GM23338 (cell line): ENCODE data around the gene DLG5. TPM values are rescaled to one million over a fixed set of nuclear protein-coding genes. Genes with fewer than 3 reads are reported as not detected.

Source experiments
- ATAC-seq: fragments of 200-7000 bp; cut with Tn5 transposase; 3 replicates; pipeline ENCODE4 v1.9.1; 2020
- DNase-seq: peaks from one replicate; pipeline ENCODE4 v3.0.0-alpha.2; 2015; ENCODE audit warnings: low spot score
- H2AFZ ChIP-seq: fragments of 200-600 bp; sonication (generic); 2 replicates; pipeline ENCODE4 v1.8.0; 2016; ENCODE audit warnings: antibody characterized with exemption, mild to moderate bottlenecking, moderate library complexity
- H3F3A ChIP-seq: fragments of 200-600 bp; sonication (generic); replicated peaks from 2 replicates; pipeline ENCODE4 v1.8.0; 2017; ENCODE audit warnings: antibody characterized with exemption, mixed run types, low read depth
- H3K27ac ChIP-seq: fragments of 200-600 bp; sonication (generic); 2 replicates; pipeline ENCODE4 v1.6.1; 2016; ENCODE audit warnings: low read depth
- H3K27me3 ChIP-seq: fragments of 200-600 bp; sonication (generic); 2 replicates; pipeline ENCODE4 v1.8.0; 2016; ENCODE audit warnings: mild to moderate bottlenecking, mixed run types, moderate library complexity; ENCODE audit not compliant: insufficient read depth
- H3K36me3 ChIP-seq: fragments of 200-600 bp; sonication (generic); 2 replicates; pipeline ENCODE4 v1.8.0; 2016; ENCODE audit warnings: mild to moderate bottlenecking; ENCODE audit not compliant: insufficient read depth
- H3K4me1 ChIP-seq: fragments of 200-600 bp; sonication (generic); 2 replicates; pipeline ENCODE4 v1.8.0; 2016; ENCODE audit warnings: mild to moderate bottlenecking, moderate library complexity; ENCODE audit not compliant: insufficient read depth
- H3K4me2 ChIP-seq: fragments of 200-600 bp; sonication (generic); 2 replicates; pipeline ENCODE4 v1.7.1; 2017; ENCODE audit warnings: mixed run types
- H3K4me3 ChIP-seq: fragments of 200-600 bp; sonication (generic); 2 replicates; pipeline ENCODE4 v1.6.1; 2016; ENCODE audit warnings: mixed run types
- H3K79me2 ChIP-seq: fragments of 200-600 bp; sonication (generic); replicated peaks from 2 replicates; pipeline ENCODE4 v1.8.0; 2017; ENCODE audit warnings: mild to moderate bottlenecking; ENCODE audit not compliant: insufficient read depth
- H3K9me2 ChIP-seq: fragments of 200-600 bp; sonication (generic); 2 replicates; pipeline ENCODE4 v1.8.0; 2017; ENCODE audit not compliant: insufficient read depth
- H4K20me1 ChIP-seq: fragments of 200-600 bp; sonication (generic); replicated peaks from 2 replicates; pipeline ENCODE4 v1.8.0; 2017; ENCODE audit warnings: mild to moderate bottlenecking; ENCODE audit not compliant: insufficient read depth
- H3K27ac Mint-ChIP-seq: 2 replicates; pipeline ENCODE4 v1.8.0; 2020; ENCODE audit warnings: inconsistent platforms, mild to moderate bottlenecking, moderate library complexity, mixed read lengths
- H3K27me3 Mint-ChIP-seq: 3 replicates; pipeline ENCODE4 v1.8.0; 2022; ENCODE audit warnings: low read depth, mild to moderate bottlenecking, moderate library complexity, mixed read lengths, inconsistent platforms; ENCODE audit not compliant: insufficient read depth, poor library complexity
- H3K36me3 Mint-ChIP-seq: 3 replicates; pipeline ENCODE4 v1.8.0; 2021; ENCODE audit warnings: low read depth, mild to moderate bottlenecking, inconsistent platforms, moderate library complexity, mixed read lengths
- H3K4me1 Mint-ChIP-seq: 3 replicates; pipeline ENCODE4 v1.8.0; 2020; ENCODE audit warnings: mild to moderate bottlenecking, inconsistent platforms, mixed read lengths
- H3K4me3 Mint-ChIP-seq: 3 replicates; pipeline ENCODE4 v1.8.0; 2021; ENCODE audit warnings: moderate library complexity, mild to moderate bottlenecking, inconsistent platforms, mixed read lengths
- H3K9me3 Mint-ChIP-seq: 3 replicates; pipeline ENCODE4 v1.8.0; 2020; ENCODE audit warnings: moderate library complexity, mild to moderate bottlenecking, inconsistent platforms, mixed read lengths
- CREB1 ChIP-seq: fragments of 250-450 bp; sonication (Bioruptor Pico); IDR thresholded peaks from 2 replicates; pipeline ENCODE4 v1.5.0; 2020; ENCODE audit warnings: low read depth, mild to moderate bottlenecking, moderate library complexity
- EZH2 ChIP-seq: fragments of 200-600 bp; sonication (generic); IDR thresholded peaks from one replicate; pipeline ENCODE4 v1.8.0; 2017; ENCODE audit warnings: antibody characterized with exemption, mild to moderate bottlenecking, low read depth; ENCODE audit not compliant: unreplicated experiment
- EZH2phosphoT487 ChIP-seq: fragments of 200-600 bp; sonication (generic); IDR thresholded peaks from one replicate; pipeline ENCODE4 v1.8.1; 2018; ENCODE audit warnings: antibody characterized with exemption; ENCODE audit not compliant: unreplicated experiment
- JUNB ChIP-seq: IDR thresholded peaks from one replicate; pipeline ENCODE4 v1.6.1; 2016; ENCODE audit warnings: antibody characterized with exemption; ENCODE audit not compliant: unreplicated experiment
- NANOG ChIP-seq: IDR thresholded peaks from 2 replicates; pipeline ENCODE4 v1.6.1; 2016; ENCODE audit warnings: antibody characterized with exemption, borderline replicate concordance
- POLR2AphosphoS5 ChIP-seq: IDR thresholded peaks from 2 replicates; pipeline ENCODE4 v1.6.1; 2016; ENCODE audit warnings: antibody characterized with exemption, low read depth
- STAT1 ChIP-seq: IDR thresholded peaks from one replicate; pipeline ENCODE4 v1.6.1; 2016; ENCODE audit warnings: antibody characterized with exemption; ENCODE audit not compliant: unreplicated experiment
- ZNF114 ChIP-seq: fragments of 250-450 bp; sonication (Bioruptor Pico); IDR thresholded peaks from 2 replicates; pipeline ENCODE4 v1.5.0; 2020; ENCODE audit warnings: mild to moderate bottlenecking, moderate library complexity
- ZNF331 ChIP-seq: fragments of 250-450 bp; sonication (Bioruptor Pico); IDR thresholded peaks from 2 replicates; pipeline ENCODE4 v1.5.0; 2020; ENCODE audit warnings: low read depth, mild to moderate bottlenecking, moderate library complexity
- polyA plus RNA-seq: library from polyadenylated mRNA; unstranded; fragments of >200 nt; fragmentation: Nextera tagmentation; extraction: Ambion mirVana; gene quantifications from 2 replicates; pipeline ENCODE4 v1.2.1, GENCODE V29; 2016
- total RNA-seq: library from RNA; depleted of rRNA; stranded (reverse); fragments of >200 nt; shearing (Covaris generic); gene quantifications from 2 replicates; pipeline ENCODE4 v1.2.3, GENCODE V29; 2014
- TF ChIP-seq, protein P1 (sequence below): fragments of 250-450 bp; sonication (Bioruptor Pico); IDR thresholded peaks from 2 replicates; pipeline ENCODE4 v1.5.0; 2020; ENCODE audit warnings: mild to moderate bottlenecking, moderate library complexity
- TF ChIP-seq, protein P2 (sequence below): IDR thresholded peaks from one replicate; pipeline ENCODE4 v1.6.1; 2018; ENCODE audit warnings: antibody characterized with exemption; ENCODE audit not compliant: unreplicated experiment
- TF ChIP-seq, protein P3 (sequence below), 2 experiments: fragments of 200-600 bp in 1 of 2; sonication (generic) in 1 of 2; conservative IDR thresholded peaks; 2 replicates each; pipeline versions ENCODE4 v1.5.1 to v1.6.1; 2016 to 2017; ENCODE audit warnings: antibody characterized with exemption in 2 of 2, low read depth in 2 of 2, mild to moderate bottlenecking in 2 of 2, moderate library complexity in 1 of 2
- TF ChIP-seq, protein P4 (sequence below): IDR thresholded peaks from 2 replicates; pipeline ENCODE4 v1.6.1; 2016; ENCODE audit warnings: antibody characterized with exemption

The DLG5 gene
- total and polyA plus RNA-seq, 2 experiments from 2014 or later = 7.4 to 66.6 TPM

DNA sequence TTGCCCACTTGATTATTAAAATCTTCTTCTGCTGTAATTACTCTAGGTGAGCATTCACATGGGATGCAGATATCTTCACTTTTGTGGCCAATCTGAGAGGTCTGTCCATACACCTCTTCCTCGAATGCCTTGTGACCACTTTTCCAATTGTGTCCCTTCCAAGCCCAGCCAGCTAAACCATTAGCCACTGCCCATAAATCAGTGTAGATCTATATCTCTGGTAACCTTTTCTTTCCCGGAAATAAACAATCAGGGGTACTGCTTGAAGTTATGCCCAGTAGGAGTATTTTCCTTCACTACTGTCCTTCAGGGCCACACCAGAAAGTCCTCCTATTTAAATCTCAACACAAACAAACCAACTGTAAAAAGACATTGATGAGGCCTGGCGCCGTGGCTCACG lies 184.4 kb downstream of the DLG5 start:
- H3K27me3 Mint-ChIP-seq = peaks cover 2% of the 10 kb centered on the region
- ATAC-seq = no peak

More for the DNA sequence above, 184.4 kb downstream of the DLG5 start:
- Histone ChIP-seq H3K27me3 (no peaks in the 10 kb centered on the region), H3K79me2 (no peaks in the 10 kb centered on the region), H3K9me2 (no peaks in the 10 kb centered on the region), H3K36me3 (no peaks in the 10 kb centered on the region), H3K27ac (no peak overlapping the region), H3K4me3 (no peak overlapping the region), H4K20me1 (no peaks in the 10 kb centered on the region), H2AFZ (no peak overlapping the region), H3K4me2 (no peak overlapping the region), H3K4me1 (no peaks in the 10 kb centered on the region), H3F3A (no peaks in the 10 kb centered on the region)
- Mint-ChIP-seq H3K9me3 (peaks cover 34% of the 10 kb centered on the region), H3K4me1 (no peaks in the 10 kb centered on the region), H3K36me3 (peaks cover 33% of the 10 kb centered on the region), H3K4me3 (no peak overlapping the region), H3K27ac (no peak overlapping the region)
- TF ChIP-seq POLR2AphosphoS5 = no peak
- no peak for TF ChIP-seq ZNF331 (CRISPR knock-in tag)
- no peak for TF ChIP-seq NANOG
- TF ChIP-seq EZH2phosphoT487 = no peak
- no peak for TF ChIP-seq JUNB
- no peak for TF ChIP-seq CREB1 (CRISPR knock-in tag)
- TF ChIP-seq, protein P1, sequence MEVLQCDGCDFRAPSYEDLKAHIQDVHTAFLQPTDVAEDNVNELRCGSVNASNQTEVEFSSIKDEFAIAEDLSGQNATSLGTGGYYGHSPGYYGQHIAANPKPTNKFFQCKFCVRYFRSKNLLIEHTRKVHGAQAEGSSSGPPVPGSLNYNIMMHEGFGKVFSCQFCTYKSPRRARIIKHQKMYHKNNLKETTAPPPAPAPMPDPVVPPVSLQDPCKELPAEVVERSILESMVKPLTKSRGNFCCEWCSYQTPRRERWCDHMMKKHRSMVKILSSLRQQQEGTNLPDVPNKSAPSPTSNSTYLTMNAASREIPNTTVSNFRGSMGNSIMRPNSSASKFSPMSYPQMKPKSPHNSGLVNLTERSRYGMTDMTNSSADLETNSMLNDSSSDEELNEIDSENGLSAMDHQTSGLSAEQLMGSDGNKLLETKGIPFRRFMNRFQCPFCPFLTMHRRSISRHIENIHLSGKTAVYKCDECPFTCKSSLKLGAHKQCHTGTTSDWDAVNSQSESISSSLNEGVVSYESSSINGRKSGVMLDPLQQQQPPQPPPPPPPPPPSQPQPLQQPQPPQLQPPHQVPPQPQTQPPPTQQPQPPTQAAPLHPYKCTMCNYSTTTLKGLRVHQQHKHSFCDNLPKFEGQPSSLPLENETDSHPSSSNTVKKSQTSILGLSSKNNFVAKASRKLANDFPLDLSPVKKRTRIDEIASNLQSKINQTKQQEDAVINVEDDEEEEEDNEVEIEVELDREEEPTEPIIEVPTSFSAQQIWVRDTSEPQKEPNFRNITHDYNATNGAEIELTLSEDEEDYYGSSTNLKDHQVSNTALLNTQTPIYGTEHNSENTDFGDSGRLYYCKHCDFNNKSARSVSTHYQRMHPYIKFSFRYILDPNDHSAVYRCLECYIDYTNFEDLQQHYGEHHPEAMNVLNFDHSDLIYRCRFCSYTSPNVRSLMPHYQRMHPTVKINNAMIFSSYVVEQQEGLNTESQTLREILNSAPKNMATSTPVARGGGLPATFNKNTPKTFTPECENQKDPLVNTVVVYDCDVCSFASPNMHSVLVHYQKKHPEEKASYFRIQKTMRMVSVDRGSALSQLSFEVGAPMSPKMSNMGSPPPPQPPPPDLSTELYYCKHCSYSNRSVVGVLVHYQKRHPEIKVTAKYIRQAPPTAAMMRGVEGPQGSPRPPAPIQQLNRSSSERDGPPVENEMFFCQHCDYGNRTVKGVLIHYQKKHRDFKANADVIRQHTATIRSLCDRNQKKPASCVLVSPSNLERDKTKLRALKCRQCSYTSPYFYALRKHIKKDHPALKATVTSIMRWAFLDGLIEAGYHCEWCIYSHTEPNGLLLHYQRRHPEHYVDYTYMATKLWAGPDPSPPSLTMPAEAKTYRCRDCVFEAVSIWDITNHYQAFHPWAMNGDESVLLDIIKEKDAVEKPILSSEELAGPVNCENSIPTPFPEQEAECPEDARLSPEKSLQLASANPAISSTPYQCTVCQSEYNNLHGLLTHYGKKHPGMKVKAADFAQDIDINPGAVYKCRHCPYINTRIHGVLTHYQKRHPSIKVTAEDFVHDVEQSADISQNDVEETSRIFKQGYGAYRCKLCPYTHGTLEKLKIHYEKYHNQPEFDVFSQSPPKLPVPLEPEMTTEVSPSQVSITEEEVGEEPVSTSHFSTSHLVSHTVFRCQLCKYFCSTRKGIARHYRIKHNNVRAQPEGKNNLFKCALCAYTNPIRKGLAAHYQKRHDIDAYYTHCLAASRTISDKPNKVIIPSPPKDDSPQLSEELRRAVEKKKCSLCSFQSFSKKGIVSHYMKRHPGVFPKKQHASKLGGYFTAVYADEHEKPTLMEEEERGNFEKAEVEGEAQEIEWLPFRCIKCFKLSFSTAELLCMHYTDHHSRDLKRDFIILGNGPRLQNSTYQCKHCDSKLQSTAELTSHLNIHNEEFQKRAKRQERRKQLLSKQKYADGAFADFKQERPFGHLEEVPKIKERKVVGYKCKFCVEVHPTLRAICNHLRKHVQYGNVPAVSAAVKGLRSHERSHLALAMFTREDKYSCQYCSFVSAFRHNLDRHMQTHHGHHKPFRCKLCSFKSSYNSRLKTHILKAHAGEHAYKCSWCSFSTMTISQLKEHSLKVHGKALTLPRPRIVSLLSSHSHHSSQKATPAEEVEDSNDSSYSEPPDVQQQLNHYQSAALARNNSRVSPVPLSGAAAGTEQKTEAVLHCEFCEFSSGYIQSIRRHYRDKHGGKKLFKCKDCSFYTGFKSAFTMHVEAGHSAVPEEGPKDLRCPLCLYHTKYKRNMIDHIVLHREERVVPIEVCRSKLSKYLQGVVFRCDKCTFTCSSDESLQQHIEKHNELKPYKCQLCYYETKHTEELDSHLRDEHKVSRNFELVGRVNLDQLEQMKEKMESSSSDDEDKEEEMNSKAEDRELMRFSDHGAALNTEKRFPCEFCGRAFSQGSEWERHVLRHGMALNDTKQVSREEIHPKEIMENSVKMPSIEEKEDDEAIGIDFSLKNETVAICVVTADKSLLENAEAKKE (CRISPR knock-in tag) = no peak
- TF ChIP-seq, protein P2, sequence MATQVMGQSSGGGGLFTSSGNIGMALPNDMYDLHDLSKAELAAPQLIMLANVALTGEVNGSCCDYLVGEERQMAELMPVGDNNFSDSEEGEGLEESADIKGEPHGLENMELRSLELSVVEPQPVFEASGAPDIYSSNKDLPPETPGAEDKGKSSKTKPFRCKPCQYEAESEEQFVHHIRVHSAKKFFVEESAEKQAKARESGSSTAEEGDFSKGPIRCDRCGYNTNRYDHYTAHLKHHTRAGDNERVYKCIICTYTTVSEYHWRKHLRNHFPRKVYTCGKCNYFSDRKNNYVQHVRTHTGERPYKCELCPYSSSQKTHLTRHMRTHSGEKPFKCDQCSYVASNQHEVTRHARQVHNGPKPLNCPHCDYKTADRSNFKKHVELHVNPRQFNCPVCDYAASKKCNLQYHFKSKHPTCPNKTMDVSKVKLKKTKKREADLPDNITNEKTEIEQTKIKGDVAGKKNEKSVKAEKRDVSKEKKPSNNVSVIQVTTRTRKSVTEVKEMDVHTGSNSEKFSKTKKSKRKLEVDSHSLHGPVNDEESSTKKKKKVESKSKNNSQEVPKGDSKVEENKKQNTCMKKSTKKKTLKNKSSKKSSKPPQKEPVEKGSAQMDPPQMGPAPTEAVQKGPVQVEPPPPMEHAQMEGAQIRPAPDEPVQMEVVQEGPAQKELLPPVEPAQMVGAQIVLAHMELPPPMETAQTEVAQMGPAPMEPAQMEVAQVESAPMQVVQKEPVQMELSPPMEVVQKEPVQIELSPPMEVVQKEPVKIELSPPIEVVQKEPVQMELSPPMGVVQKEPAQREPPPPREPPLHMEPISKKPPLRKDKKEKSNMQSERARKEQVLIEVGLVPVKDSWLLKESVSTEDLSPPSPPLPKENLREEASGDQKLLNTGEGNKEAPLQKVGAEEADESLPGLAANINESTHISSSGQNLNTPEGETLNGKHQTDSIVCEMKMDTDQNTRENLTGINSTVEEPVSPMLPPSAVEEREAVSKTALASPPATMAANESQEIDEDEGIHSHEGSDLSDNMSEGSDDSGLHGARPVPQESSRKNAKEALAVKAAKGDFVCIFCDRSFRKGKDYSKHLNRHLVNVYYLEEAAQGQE = no peak
- TF ChIP-seq, protein P3, sequence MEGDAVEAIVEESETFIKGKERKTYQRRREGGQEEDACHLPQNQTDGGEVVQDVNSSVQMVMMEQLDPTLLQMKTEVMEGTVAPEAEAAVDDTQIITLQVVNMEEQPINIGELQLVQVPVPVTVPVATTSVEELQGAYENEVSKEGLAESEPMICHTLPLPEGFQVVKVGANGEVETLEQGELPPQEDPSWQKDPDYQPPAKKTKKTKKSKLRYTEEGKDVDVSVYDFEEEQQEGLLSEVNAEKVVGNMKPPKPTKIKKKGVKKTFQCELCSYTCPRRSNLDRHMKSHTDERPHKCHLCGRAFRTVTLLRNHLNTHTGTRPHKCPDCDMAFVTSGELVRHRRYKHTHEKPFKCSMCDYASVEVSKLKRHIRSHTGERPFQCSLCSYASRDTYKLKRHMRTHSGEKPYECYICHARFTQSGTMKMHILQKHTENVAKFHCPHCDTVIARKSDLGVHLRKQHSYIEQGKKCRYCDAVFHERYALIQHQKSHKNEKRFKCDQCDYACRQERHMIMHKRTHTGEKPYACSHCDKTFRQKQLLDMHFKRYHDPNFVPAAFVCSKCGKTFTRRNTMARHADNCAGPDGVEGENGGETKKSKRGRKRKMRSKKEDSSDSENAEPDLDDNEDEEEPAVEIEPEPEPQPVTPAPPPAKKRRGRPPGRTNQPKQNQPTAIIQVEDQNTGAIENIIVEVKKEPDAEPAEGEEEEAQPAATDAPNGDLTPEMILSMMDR (conservative IDR thresholded peaks at IDR 0.05; ENCODE audit: low read depth in 2 of 2) = no peak
- TF ChIP-seq ZNF114 = no peak
- TF ChIP-seq, protein P4, sequence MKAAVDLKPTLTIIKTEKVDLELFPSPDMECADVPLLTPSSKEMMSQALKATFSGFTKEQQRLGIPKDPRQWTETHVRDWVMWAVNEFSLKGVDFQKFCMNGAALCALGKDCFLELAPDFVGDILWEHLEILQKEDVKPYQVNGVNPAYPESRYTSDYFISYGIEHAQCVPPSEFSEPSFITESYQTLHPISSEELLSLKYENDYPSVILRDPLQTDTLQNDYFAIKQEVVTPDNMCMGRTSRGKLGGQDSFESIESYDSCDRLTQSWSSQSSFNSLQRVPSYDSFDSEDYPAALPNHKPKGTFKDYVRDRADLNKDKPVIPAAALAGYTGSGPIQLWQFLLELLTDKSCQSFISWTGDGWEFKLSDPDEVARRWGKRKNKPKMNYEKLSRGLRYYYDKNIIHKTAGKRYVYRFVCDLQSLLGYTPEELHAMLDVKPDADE = no peak
- no peak for TF ChIP-seq EZH2
- TF ChIP-seq STAT1 = no peak
- DNase-seq = no peak
